GM21576 (cell line): ENCODE results near the gene LIPJ.

Source experiments
- ATAC-seq: cut with Tn5 transposase; IDR thresholded peaks from one replicate; pipeline ENCODE4 v1.9.1; 2021; ENCODE audit warnings: mild to moderate bottlenecking, moderate library complexity; ENCODE audit not compliant: unreplicated experiment

The LIPJ gene

GRCh38 chr10:88586462-88586861 lies at the start of gene LIPJ:
TSS of gene LIPJ (plus strand) at chr10:88586762. CDS start at chr10:88590688, 3,926 bp downstream.
- ATAC-seq, result no peak

GRCh38 chr10:88537322-88537721 lies 49.2 kb upstream of the LIPJ start:
- ATAC-seq, result no peak

GRCh38 chr10:88538048-88538447 lies 48.5 kb upstream of the LIPJ start:
- no peak for ATAC-seq

- no peak for ATAC-seq
These were observed 46.2 kb upstream of the LIPJ start for GRCh38 chr10:88540351-88540750.

- ATAC-seq, result no peak
These were observed 45.4 kb upstream of the LIPJ start for GRCh38 chr10:88541116-88541626.

GRCh38 chr10:88542522-88542921 lies 44.0 kb upstream of the LIPJ start:
- no peak for ATAC-seq

- ATAC-seq, result no peak
These were observed 42.3 kb upstream of the LIPJ start for GRCh38 chr10:88544140-88544870.

GRCh38 chr10:88545359-88545758 lies 41.2 kb upstream of the LIPJ start:
- no peak for ATAC-seq

- no peak for ATAC-seq
These were observed 40.1 kb upstream of the LIPJ start for GRCh38 chr10:88546497-88546896.

GRCh38 chr10:88551246-88551645 lies 35.3 kb upstream of the LIPJ start:
- no peak for ATAC-seq

GRCh38 chr10:88553116-88553752 lies 33.3 kb upstream of the LIPJ start:
- ATAC-seq, result peak; percentile 80

GRCh38 chr10:88555190-88555908 lies 31.2 kb upstream of the LIPJ start:
- ATAC-seq, result no peak

GRCh38 chr10:88557256-88557655 lies 29.3 kb upstream of the LIPJ start:
- ATAC-seq, result no peak

GRCh38 chr10:88557658-88558057 lies 28.9 kb upstream of the LIPJ start:
- no peak for ATAC-seq

GRCh38 chr10:88562152-88562551 lies 24.4 kb upstream of the LIPJ start:
- no peak for ATAC-seq

GRCh38 chr10:88565072-88565471 lies 21.5 kb upstream of the LIPJ start:
- ATAC-seq, result no peak

GRCh38 chr10:88582411-88582805 lies 4.2 kb upstream of the LIPJ start:
- no peak for ATAC-seq

GRCh38 chr10:88582806-88583583 lies 3.6 kb upstream of the LIPJ start, which contains the start of gene RNLS:
TSS of gene RNLS (minus strand) at chr10:88583318.
- peak; percentile 74 for ATAC-seq

GRCh38 chr10:88583584-88583957 lies 3.0 kb upstream of the LIPJ start:
- ATAC-seq, result no peak

GRCh38 chr10:88592381-88592780 lies 5.8 kb downstream of the LIPJ start:
- ATAC-seq, result no peak

GRCh38 chr10:88592906-88593305 lies 6.3 kb downstream of the LIPJ start:
- ATAC-seq, result no peak
